Breast epithelium (tissue), 4 donors: ENCODE results near the gene CBR3. TPM values are rescaled to one million over a fixed set of nuclear protein-coding genes. Genes with fewer than 3 reads are reported as not detected.

ENCODE experiments used
- DNase-seq, 2 donors: peaks; one replicate each; pipeline ENCODE4 v3.0.0-alpha.2; 2019; ENCODE audit warnings: low spot score in 2 of 2
- H3K27ac ChIP-seq, 2 donors: fragments of 200-600 bp; sonication (generic) in 1 of 2; one replicate each; pipeline ENCODE4 v1.5.1; 2016 to 2019; ENCODE audit warnings: mild to moderate bottlenecking in 1 of 2
- H3K27me3 ChIP-seq, 2 donors: fragments of 200-600 bp; sonication (generic) in 1 of 2; one replicate each; pipeline versions ENCODE4 v1.5.1 to v1.6.0; 2017 to 2019; ENCODE audit warnings: control low read depth in 1 of 2, mild to moderate bottlenecking in 1 of 2
- H3K36me3 ChIP-seq: fragments of 200-600 bp; one replicate; pipeline ENCODE4 v1.5.1; 2019
- H3K4me1 ChIP-seq, 2 donors: fragments of 200-600 bp; sonication (generic); one replicate each; pipeline ENCODE4 v1.5.1; 2016 to 2019; ENCODE audit warnings: control low read depth in 1 of 2
- H3K4me3 ChIP-seq, 3 donors: fragments of 200-600 bp; sonication (generic); 1 replicate in 2 of 3; 2 replicates in 1 of 3; pipeline ENCODE4 v1.5.1; 2016 to 2019; ENCODE audit warnings: mild to moderate bottlenecking in 3 of 3, moderate library complexity in 2 of 3
- H3K9me3 ChIP-seq, 2 donors: fragments of 200-600 bp; sonication (generic) in 1 of 2; one replicate each; pipeline ENCODE4 v1.5.1; 2016 to 2019; ENCODE audit warnings: control low read depth in 1 of 2
- CTCF ChIP-seq, 3 donors: fragments of 450-650 bp; IDR thresholded peaks; one replicate each; pipeline ENCODE4 v1.5.1; 2016 to 2017; ENCODE audit warnings: antibody characterized with exemption in 3 of 3, mild to moderate bottlenecking in 3 of 3, moderate library complexity in 3 of 3
- POLR2A ChIP-seq: fragments of 450-650 bp; IDR thresholded peaks from one replicate; pipeline ENCODE4 v1.6.1; 2016; ENCODE audit warnings: antibody characterized with exemption, mild to moderate bottlenecking, moderate library complexity
- POLR2AphosphoS5 ChIP-seq, 3 donors: sonication (generic); formaldehyde crosslinking; IDR thresholded peaks; one replicate each; pipeline ENCODE4 v1.6.1; 2017; ENCODE audit warnings: antibody characterized with exemption in 3 of 3
- intact Hi-C: fragments of 100-400 bp; cut with DNase I; formaldehyde crosslinking; loops from one replicate; pipeline ENCODE4 v1.15.1; 2023; ENCODE audit warnings: low total_unique reads
- total RNA-seq, 3 donors: library from RNA; depleted of rRNA; stranded (reverse); fragments of >200 nt; gene quantifications; one replicate each; pipeline ENCODE4 v1.1.0, GENCODE V29; 2016

CBR3 gene
- total RNA-seq, 3 donors from 2014 or later, result 15.7 to 29.0 (median 22.1) TPM

GRCh38 chr21:36190736-36191135 is 55.9 kb downstream of the CBR3 start:
- Histone ChIP-seq H3K4me1 (no peaks in the 10 kb centered on the region), H3K36me3 (no peaks in the 10 kb centered on the region), H3K9me3 (no peaks in the 10 kb centered on the region), H3K4me3 (no peak overlapping the region), H3K27ac (no peak overlapping the region), H3K27me3 (no peaks in the 10 kb centered on the region)
- TF ChIP-seq POLR2A (no peak), POLR2AphosphoS5 (IDR thresholded peaks at IDR 0.05) (no peak), CTCF (IDR thresholded peaks at IDR 0.05) (no peak)
- intact Hi-C loops, result no loop called here
- DNase-seq, result no peak

- TF ChIP-seq POLR2A, result no peak
- TF ChIP-seq CTCF (IDR thresholded peaks at IDR 0.05), result no peak
- no peak for TF ChIP-seq POLR2AphosphoS5 (IDR thresholded peaks at IDR 0.05)
- H3K9me3 ChIP-seq, result no peaks in the 10 kb centered on the region
- intact Hi-C loops, result no loop called here
- H3K4me1 ChIP-seq, result no peaks in the 10 kb centered on the region
- no peaks in the 10 kb centered on the region for H3K27me3 ChIP-seq
- no peaks in the 10 kb centered on the region for H3K36me3 ChIP-seq
- H3K27ac ChIP-seq, result peak overlapping the region in 1 of 2 donors; percentile 54
- peak in 1 of 2 donors; percentile 23 for DNase-seq
- no peak overlapping the region for H3K4me3 ChIP-seq
These were observed 58.3 kb downstream of the CBR3 start for GRCh38 chr21:36193200-36193599.

- no peaks in the 10 kb centered on the region for H3K27me3 ChIP-seq
- DNase-seq, result no peak
- intact Hi-C loops, result no loop called here
- H3K36me3 ChIP-seq, result no peaks in the 10 kb centered on the region
- no peak overlapping the region for H3K4me3 ChIP-seq
- TF ChIP-seq CTCF (IDR thresholded peaks at IDR 0.05) (no peak), POLR2AphosphoS5 (IDR thresholded peaks at IDR 0.05) (no peak), POLR2A (no peak)
- no peaks in the 10 kb centered on the region for H3K4me1 ChIP-seq
- peak overlapping the region in 1 of 2 donors; percentile 54 for H3K27ac ChIP-seq
- H3K9me3 ChIP-seq, result no peaks in the 10 kb centered on the region
These were observed 59.1 kb downstream of the CBR3 start for GRCh38 chr21:36194024-36194423.

GRCh38 chr21:36195613-36196012 is 60.7 kb downstream of the CBR3 start:
- H3K9me3 ChIP-seq, result no peaks in the 10 kb centered on the region
- no peak overlapping the region for H3K4me3 ChIP-seq
- H3K36me3 ChIP-seq, result no peaks in the 10 kb centered on the region
- no peak for TF ChIP-seq CTCF (IDR thresholded peaks at IDR 0.05)
- TF ChIP-seq POLR2A, result no peak
- no peak for TF ChIP-seq POLR2AphosphoS5 (IDR thresholded peaks at IDR 0.05)
- intact Hi-C loops, result no loop called here
- DNase-seq, result no peak
- H3K27me3 ChIP-seq, result no peaks in the 10 kb centered on the region
- H3K27ac ChIP-seq, result no peak overlapping the region
- no peaks in the 10 kb centered on the region for H3K4me1 ChIP-seq

Other genes starting within 250 kb of the CBR3 start
- gene SETD4, start 74.6 kb upstream of the CBR3 start, total RNA-seq, result 10 to 100 TPM; 14.2 to 34.1 (median 25.6) TPM
- 100 to 1,000 TPM in 1 of 3 donors, 10 to 100 TPM in 2; 79.5 to 104 (median 85.5) TPM for gene CBR1, start 65.1 kb upstream of the CBR3 start, total RNA-seq
- gene DOP1B, start 21.7 kb downstream of the CBR3 start, total RNA-seq, result 10 to 100 TPM; 11.5 to 21.4 (median 19.7) TPM
- 10 to 100 TPM; 38.9 to 62.8 (median 54.7) TPM for gene MORC3, start 185.1 kb downstream of the CBR3 start, total RNA-seq